ENCODE measurements around the gene RNF40.

Gene RNF40

DNA sequence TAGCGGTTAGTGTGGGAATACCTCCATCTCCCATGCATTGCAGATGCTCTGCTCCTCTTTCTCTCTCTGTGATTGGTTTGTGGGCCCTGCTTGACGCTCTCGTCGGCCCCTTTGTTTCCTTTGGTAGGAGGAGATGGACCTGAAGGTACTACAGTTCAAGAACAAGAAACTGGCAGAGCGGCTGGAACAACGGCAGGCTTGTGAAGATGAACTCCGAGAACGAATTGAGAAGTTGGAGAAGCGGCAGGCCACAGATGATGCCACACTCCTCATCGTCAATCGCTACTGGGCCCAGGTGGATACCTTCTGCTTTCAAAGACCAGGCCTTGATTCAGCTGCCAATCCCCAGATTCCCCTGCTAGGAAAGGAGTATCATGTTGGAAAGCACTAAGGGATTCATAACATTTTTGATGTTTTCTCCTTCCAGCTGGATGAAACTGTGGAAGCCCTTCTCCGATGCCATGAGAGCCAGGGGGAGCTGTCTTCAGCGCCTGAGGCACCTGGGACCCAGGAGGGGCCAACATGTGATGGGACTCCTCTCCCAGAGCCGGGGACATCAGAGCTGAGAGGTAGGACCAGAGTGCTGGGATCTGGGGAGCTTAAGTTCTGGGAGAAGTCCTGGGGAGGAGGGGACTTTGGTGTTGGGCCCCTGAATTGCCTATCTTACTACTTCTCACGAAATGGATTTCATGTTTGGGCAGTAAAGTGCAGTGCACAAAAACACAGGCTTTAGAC, 1.0 kb downstream of the RNF40 start:
- DNase-seq, result no peak

DNA sequence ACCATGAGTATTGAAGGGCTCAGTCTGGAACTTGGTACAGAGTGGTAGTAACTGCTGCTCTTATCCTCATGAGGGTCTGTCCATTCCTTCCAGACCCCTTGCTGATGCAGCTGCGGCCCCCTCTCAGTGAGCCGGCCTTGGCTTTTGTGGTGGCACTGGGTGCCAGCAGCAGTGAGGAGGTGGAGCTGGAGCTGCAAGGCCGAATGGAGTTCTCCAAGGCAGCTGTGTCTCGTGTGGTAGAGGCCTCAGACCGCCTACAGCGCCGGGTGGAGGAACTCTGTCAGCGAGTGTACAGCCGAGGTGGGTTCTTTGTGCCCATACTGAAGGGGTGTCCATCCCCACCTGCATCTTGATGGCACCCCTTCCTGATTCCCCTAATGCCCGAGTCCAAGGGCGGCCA, 2.0 kb downstream of the RNF40 start:
- DNase-seq, result no peak

DNA sequence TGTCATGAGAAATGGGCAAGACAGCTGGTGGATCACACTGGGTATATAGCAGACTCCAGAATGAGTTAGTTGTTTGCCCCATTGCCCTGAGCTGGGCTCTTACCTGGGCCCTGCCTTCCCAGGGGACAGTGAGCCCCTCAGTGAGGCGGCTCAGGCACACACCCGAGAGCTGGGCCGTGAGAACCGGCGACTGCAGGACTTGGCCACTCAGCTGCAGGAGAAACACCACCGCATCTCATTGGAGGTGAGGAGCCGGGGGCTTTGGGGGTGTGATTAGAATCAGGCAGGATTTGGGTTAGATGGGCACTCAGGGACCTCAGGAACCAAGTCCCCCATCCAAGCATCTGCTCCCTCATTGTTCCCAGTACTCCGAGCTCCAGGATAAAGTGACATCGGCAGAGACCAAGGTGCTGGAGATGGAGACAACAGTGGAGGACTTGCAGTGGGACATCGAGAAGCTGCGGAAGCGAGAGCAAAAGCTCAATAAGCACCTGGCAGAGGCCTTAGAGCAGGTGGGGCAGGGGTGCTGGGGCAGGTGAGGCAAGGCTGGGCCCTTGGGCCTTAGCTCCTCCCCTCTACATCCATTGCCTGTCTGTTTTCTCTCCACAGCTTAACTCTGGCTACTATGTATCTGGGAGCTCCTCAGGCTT, 2.8 kb downstream of the RNF40 start:
- DNase-seq, result no peak

DNA sequence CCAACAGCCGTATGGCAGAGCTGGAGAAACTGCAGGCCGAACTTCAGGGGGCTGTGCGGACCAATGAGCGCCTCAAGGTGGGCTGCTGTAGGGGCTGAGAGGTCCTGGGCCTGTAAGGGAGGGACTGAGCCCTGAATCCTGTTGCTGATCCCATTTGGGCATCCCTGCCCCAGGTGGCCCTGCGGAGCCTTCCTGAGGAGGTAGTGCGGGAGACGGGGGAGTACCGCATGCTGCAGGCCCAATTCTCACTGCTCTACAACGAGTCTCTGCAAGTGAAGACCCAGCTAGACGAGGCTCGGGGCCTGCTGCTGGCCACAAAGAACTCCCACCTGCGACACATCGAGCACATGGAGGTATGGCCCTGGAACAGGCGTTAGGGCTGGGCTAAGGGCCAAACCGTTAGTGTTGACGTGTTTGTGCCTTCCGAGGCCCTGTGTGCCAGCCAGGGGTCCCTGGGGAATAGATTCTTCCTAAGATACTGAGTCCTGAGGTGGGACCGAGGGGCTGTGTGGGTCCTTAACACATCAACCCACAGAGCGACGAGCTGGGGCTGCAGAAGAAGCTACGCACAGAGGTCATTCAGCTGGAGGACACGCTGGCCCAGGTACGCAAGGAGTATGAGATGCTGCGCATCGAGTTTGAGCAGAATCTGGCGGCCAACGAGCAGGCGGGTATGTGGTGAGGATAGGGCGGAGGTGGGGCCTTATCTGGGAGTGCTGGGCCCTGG, 4.2 kb downstream of the RNF40 start:
- no peak for DNase-seq

DNA sequence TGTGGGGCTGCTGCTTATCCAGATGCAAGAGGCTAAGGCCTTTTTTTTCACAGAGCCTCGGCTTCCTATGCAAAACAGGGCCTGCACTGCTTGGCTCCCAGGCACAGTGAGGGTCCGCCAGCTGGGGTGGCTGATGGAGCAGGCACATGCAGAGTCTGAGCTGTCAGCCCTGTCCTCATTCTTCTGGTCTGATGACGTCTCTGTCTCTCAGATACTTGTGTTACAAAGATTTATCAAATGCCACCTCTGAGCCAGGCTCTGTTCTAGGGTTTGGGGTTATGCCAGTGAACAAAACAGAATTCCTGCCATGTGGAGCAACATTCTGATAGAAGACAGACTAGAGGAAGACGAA, 4.8 kb downstream of the RNF40 start:
- no peak for DNase-seq

DNA sequence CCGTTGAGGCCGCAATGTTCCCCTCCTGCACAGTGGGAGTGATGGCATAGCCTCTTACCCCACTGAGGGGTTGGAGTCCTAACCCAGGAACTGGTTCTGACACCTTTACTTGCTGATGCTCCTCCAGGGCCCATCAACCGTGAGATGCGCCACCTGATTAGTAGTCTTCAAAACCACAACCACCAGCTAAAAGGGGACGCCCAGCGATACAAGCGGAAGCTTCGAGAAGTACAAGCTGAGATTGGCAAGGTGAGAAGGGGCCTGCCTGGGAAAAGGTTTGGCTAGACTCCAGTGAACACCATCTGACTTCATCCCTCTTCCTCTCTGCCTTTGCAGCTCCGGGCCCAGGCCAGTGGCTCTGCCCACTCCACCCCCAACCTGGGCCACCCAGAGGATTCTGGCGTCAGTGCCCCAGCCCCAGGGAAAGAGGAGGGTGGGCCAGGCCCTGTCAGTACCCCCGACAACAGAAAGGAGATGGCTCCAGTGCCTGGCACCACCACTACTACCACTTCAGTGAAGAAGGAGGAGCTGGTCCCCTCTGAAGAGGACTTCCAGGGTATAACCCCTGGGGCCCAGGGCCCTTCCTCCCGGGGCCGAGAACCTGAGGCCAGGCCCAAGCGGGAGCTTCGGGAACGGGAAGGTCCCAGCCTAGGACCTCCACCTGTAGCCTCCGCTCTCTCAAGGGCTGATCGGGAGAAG, 5.8 kb downstream of the RNF40 start:
- DNase-seq, result no peak

DNA sequence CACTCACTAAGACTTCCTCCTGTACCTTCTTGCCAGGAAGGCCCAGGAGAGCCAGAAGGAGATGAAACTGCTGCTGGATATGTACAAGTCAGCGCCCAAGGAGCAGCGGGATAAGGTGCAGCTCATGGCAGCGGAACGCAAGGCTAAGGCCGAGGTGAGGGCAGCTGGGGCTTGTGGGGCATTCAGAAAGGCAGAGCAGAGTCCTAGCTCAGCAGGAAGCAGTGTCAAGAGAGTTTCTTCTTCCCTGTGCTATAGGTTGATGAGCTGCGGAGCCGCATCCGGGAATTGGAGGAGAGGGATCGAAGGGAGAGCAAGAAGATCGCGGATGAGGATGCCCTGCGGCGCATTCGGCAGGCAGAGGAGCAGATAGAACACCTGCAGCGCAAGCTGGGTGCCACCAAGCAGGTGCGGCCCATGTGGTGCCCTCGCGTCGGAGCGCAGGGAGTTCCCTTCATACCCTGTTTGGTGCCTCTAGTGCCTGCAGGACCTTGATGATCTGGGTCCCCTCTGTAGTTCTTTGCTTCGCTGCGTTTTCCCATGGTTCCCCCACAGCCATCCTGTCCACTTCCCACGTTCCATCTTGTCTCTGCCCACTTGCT, 6.6 kb downstream of the RNF40 start:
- DNase-seq, result no peak

DNA sequence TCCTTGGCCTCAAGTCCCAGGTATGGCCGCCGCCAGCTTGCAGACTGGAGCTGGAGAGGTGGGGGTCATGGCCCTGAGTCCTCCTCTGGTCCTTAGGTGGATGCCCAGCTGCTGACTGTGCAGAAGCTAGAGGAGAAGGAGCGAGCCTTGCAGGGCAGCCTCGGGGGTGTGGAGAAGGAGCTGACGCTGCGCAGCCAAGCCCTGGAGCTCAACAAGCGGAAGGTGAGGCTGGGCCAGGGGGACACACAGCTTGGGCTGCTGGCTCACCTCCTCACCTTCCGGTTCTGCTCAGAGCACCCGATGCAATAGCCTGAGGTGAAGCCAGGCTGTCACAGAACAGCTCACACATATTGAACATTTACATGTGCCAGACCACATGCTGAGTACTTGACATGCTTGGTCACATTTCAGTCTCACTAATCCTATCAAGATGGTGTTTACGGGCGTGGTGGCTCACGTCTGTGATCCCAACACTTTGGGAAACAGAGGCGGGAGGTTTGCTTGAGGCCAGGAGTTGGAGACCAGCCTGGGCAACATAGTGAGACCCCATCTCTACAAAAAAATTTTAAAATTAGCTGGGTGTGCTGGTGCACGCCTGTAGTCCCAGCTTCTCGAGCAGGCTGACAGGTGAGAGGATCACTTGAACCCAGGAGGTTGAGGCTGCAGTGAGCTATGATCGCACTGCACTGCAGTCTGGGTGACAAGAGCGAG, 7.4 kb downstream of the RNF40 start:
- DNase-seq, result no peak

DNA sequence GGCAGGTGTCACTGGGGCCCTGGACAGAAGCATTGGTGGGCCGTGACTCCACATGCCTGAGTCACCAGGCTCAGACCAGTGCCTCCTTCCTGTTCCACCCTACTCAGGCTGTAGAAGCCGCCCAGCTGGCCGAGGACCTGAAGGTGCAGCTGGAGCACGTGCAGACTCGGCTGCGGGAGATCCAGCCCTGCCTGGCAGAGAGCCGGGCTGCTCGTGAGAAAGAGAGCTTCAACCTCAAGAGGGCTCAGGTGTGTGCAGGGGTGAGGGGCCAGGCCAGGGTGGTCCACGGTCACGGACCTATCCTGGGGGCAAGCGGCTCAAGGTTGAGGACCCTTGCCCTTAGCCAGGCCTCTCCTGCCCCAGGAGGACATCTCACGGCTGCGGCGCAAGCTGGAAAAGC, 9.6 kb downstream of the RNF40 start:
- no peak for DNase-seq

DNA sequence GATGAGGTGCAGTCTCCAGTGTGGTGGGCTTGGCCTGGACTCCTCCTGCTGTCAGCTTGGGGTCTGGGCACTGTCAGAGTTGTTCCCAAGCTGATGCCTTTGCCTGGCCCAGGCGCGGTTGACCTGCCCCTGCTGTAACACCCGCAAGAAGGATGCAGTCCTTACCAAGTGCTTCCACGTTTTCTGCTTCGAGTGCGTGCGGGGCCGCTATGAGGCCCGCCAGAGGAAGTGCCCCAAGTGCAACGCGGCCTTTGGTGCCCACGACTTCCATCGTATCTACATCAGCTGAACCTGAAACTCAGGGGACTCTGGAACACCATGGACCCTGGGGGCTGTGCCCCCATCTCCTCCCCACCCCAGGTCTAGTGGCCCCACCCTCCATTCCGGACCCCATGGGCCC, 11.7 kb downstream of the RNF40 start:
- DNase-seq, result no peak

DNA sequence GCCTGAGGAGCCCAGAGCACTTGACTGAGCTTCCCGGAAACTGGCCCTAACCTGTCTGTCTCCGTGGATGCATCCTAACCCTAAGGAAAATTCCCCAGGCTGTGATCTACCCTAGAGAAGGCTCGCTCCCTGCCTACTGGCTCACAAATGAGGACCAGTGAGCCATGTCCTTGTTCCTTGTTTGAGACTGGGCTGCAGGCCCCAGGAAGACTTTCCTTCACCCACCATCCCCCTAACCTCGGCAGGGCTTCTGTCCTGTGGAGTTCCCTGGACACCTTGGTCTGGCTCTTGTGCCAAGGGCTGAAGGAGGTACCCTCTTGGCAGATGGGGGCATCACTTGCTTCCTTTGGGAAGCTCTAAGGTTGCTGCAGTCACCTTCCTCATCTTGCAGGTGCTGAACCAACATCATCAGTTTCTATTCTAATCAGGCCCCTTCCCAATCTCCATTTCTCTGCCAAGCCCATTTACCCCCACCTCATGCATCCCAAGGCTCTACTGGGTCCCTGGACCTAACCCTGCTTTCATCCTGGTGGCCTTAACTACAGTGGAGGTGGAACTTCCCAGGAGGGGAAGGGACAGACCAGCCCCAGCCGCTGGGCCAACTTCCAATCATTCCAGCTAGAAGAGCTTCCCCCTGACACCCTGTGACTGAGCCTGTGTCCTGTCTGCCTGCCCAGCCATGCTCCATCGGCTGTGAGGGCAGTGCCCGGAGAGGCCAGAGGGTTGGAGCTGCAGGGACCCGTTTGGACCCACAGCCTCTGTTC, 12.4 kb downstream of the RNF40 start:
- no peak for DNase-seq

DNA sequence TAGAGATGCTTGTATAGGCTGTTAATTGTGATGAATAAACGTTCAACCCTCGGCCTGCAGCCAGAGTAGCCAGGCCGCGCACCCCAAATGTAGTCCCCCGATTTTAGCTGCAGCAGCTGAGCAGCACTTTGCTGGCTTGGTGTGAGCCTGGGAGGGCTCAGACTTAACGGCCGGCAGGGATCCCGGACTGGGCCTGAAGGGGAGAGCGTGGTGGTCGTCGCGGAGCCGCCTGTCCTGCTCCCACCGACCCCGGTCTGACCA, 12.9 kb downstream of the RNF40 start:
- no peak for DNase-seq

DNA sequence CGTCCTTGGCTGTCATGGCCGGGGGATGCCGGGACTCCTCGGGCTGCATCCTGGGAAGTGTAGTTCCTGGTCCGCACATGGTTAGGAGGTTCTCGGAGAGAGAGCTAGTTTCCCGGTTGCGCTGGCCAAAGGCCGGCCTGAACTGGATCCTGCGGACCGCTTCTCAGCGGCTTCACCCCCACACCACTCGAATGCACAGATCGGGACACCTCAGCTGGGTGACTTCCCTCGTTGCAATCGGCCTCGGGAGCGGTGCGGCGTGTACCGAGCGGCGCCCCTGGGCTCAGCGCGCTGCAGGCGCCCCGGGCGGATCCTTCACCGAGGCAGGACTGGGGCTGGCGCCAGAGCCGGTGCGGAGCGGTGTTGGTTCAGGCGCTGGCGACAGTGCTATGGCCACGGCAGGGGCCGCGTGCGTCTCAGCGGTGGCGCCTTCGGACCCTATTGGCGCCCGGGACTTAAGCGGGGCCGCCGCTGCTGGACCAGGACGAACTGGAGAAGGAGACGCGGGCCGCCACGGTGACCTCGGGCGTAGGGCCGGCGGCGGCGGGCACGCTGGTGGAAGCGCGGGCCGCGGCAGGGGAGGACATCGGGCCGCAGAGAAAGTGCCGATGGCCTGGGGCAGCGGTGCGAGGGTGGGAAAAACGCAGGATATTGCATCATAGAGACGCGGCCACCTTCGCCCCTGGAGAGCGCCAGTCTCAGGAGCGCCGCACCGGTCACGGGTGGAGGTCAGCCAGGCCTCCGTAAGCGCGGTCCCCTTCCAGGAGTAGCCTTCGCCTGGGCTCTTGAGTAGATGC, 13.5 kb downstream of the RNF40 start:
- DNase-seq, result peak; percentile 57

DNA sequence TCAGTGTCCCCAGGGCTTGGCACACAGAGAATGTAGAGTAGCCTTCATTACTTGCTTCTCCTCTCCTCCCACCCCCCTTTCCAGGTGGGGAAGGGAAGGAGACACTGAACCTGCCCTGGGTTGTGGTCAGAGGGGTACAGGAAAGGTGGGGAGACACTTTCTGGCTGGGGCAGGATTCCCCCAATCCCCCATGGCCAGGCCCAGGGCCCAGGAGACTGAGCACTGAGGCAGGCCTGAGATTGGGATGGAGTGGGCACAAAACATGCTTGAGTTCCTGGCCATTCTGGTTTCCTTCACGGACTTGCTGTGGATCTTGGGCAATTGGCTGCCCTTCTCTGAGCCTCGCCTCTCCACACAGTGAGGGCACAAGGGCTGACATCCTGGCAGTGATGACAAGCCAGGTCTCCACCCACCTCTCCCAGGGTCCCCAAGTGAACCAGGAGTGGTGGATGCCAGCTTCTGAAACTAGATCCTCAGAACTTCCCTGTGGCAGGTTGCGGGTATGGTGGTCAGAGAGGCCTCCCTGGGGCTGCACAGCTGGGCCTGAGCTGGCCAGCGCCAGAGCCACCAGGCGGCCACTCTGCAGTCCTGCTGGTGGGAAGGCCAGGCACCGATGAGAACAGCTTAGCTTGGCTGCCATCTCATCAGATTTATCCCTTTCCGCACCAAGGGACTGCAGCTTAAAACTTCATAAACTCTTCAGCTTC, 15.6 kb downstream of the RNF40 start:
- DNase-seq, result no peak

DNA sequence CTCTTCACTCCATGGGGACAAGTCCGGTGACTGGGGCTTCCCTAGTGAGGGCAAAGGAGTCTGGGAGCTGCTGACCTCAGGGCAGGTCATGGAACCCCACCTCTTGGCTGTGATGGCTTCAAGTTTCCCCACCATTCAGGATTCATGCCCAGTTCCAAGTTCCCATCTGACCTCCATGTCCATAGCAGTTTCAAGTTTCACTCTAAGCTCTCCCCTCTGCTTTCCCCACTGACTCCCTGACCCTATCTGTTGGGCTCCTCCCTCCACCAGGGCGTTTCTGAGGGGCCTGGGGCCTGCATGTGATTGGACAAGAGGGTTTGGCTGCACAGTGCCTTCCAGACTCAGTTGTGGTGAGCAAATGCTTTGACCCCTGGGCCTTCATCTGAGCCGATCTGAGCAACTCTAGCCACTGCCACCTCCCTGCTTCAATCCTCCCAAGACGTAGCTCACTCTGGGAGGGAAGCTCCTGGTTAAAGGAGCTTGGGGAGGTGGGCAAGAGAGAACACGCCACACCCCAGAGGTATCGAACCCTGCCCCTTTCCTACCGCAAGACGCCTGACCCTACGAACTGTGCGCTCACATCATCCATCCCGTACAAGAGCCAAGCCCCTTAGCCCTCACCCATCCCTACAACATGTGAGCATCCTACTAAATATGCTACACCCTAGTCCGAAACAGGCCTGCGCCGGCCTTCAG, 16.6 kb downstream of the RNF40 start:
- no peak for DNase-seq

DNA sequence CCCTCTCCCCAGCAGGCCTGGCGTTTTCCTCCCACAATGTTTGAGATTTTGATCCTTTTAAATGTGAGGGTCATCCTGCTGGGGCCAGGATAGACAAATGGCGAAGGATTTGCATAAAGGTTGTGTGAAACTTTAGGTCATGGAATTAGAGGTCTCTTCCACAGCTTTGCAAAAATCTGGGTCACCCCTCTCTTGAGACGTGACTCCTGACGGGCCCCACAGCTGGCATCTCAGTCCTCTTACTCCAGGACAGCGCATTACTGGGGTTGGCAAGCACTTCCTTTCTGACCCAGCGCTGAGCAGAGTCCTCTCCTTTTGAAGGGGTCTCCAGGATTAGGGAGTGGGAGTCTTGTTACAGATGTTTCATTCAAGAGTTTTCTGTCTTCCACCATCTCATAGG, 17.5 kb downstream of the RNF40 start:
- no peak for DNase-seq

DNA sequence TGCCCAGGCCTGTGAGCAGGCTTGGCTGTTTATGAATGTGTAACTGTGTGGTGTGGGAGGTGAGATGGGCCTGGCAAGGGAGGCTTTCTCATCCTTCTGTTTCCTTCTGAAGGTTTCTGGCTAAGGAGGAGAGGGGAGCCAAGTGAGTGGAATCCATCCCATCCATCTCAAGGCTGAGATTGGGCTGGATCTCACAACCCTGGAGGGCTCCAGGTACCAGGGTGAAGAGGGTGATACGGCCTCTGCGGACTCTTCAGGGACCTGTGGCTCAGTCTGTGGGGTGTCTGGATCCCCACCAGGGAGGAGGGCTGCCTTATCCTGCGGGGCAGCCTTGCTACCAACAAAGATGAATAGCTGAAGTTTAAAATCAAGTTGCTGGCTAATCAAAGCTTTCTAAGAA, 17.9 kb downstream of the RNF40 start:
- DNase-seq, result no peak

DNA sequence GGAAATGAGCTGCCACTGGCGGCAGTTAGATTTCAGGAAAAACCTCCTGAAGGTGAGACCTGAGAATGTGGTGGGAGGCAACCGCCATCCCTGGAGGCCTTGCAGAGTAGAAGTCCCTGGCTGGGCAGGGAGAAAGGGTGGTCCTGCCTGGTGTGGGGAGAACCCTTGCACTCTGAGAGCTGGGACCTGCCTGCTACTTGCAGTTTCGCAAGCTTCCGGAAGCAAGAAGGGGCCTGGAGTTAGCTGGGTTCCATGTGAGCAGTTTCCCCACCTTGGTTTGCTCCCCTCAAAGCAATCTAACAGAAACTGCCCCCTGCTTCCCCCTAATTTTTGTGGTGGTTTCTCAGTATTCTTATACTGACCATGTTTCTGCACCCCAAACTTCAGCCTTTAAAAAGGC, 18.4 kb downstream of the RNF40 start:
- DNase-seq, result no peak

DNA sequence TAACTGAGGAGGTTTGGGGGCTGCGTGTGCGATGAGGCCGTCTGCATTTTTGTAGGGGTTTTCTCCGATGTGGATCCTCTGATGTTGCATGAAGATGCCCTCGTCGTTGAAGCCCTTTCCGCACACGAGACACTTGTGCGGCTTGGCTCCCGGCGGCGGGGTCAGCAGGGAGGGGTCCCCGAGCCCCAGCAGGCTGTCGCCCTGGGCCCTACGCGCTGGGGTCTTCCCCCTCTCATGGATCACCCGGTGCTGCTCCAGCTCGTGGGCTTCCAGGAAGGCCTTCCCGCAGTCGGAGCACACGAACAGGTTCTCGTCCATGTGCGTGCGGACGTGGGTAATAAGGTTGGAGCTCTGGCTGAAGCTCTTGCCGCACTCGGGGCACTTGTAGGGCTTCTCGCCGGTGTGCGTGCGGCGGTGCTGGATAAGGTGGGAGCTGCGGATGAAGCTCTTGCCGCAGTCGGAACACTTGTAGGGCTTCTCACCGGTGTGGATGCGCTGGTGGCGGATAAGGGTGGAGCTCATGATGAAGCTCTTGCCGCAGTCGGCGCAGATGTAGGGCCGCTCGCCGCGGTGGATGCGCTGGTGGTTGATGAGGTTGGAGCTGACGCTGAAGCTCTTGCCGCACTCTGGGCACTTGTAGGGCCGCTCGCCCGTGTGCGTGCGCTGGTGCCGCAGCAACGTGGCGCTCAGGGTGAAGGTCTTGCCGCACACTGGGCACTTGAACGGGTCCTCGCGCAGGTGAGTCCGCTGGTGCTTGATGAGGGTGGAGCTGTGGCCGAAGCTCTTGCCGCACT, 20.6 kb downstream of the RNF40 start:
- no peak for DNase-seq

Measured in T1000 (cell line).